IPS DF 4.7 (cell line): ENCODE data around the gene ANAPC4.

Experiments used
- DNase-seq: peaks from one replicate; pipeline ENCODE4 v3.0.0-alpha.2; 2013; ENCODE audit warnings: low spot score; ENCODE audit errors: extremely low read depth

Gene ANAPC4

GRCh38 chr4:25377572-25378436 lies 741 bp downstream of the ANAPC4 start:
- DNase-seq = no peak

GRCh38 chr4:25378437-25378743 lies 1.3 kb downstream of the ANAPC4 start:
- DNase-seq = no peak

- no peak for DNase-seq
These were observed 2.5 kb downstream of the ANAPC4 start for GRCh38 chr4:25379591-25379990.

- DNase-seq = no peak
These were observed 6.6 kb downstream of the ANAPC4 start for GRCh38 chr4:25383647-25384046.

- no peak for DNase-seq
These were observed 9.9 kb downstream of the ANAPC4 start for GRCh38 chr4:25386926-25387325.

- no peak for DNase-seq
These were observed 20.2 kb downstream of the ANAPC4 start for GRCh38 chr4:25397305-25397704.

- DNase-seq = no peak
These were observed 22.4 kb downstream of the ANAPC4 start for GRCh38 chr4:25399510-25399909.

- no peak for DNase-seq
These were observed 24.0 kb downstream of the ANAPC4 start for GRCh38 chr4:25401066-25401465.

- no peak for DNase-seq
These were observed 25.5 kb downstream of the ANAPC4 start for GRCh38 chr4:25402521-25402920.

GRCh38 chr4:25403699-25404098 lies 26.6 kb downstream of the ANAPC4 start:
- no peak for DNase-seq

GRCh38 chr4:25405453-25405852 lies 28.4 kb downstream of the ANAPC4 start:
- DNase-seq = no peak

GRCh38 chr4:25406081-25406692 lies 29.1 kb downstream of the ANAPC4 start:
- no peak for DNase-seq

GRCh38 chr4:25410820-25411529 lies 33.9 kb downstream of the ANAPC4 start:
- DNase-seq = no peak

- no peak for DNase-seq
These were observed 36.2 kb downstream of the ANAPC4 start for GRCh38 chr4:25413261-25413660.

- DNase-seq = no peak
These were observed 40.0 kb downstream of the ANAPC4 start for GRCh38 chr4:25417014-25417413.

- DNase-seq = no peak
These were observed 43.9 kb downstream of the ANAPC4 start for GRCh38 chr4:25420931-25421330.

- DNase-seq = no peak
These were observed 44.9 kb downstream of the ANAPC4 start for GRCh38 chr4:25421816-25422525.

GRCh38 chr4:25423548-25423947 lies 46.5 kb downstream of the ANAPC4 start:
- no peak for DNase-seq

GRCh38 chr4:25424539-25425228 lies 47.6 kb downstream of the ANAPC4 start:
- DNase-seq = no peak

- DNase-seq = no peak
These were observed 48.3 kb downstream of the ANAPC4 start for GRCh38 chr4:25425361-25425760.

- no peak for DNase-seq
These were observed 50.8 kb downstream of the ANAPC4 start for GRCh38 chr4:25427871-25428270.
